Duodenal mucosa (tissue), 2 donors: ENCODE data around the gene POLD3.

Experiments used
- H3K27ac ChIP-seq: one replicate; pipeline ENCODE4 v1.7.0; 2013; ENCODE audit warnings: low read depth, low read length
- H3K27me3 ChIP-seq, 2 donors: one replicate each; pipeline ENCODE4 v1.7.0; 2013; ENCODE audit warnings: low read length in 2 of 2, control low read depth in 1 of 2; ENCODE audit not compliant: insufficient read depth in 2 of 2, control insufficient read depth in 1 of 2
- H3K36me3 ChIP-seq, 2 donors: one replicate each; pipeline ENCODE4 v1.7.0; 2013; ENCODE audit warnings: low read length in 2 of 2, control low read depth in 1 of 2; ENCODE audit not compliant: insufficient read depth in 2 of 2, control insufficient read depth in 1 of 2
- H3K4me1 ChIP-seq, 2 donors: one replicate each; pipeline ENCODE4 v1.7.0; 2013; ENCODE audit warnings: low read length in 2 of 2, control low read depth in 1 of 2; ENCODE audit not compliant: insufficient read depth in 2 of 2, control insufficient read depth in 1 of 2
- H3K4me3 ChIP-seq, 2 donors: one replicate each; pipeline ENCODE4 v1.7.0; 2013; ENCODE audit warnings: low read length in 2 of 2, low read depth in 1 of 2
- H3K9ac ChIP-seq, 2 donors: one replicate each; pipeline ENCODE4 v1.7.0; 2013; ENCODE audit warnings: low read length in 2 of 2, low read depth in 1 of 2
- H3K9me3 ChIP-seq, 2 donors: one replicate each; pipeline ENCODE4 v1.7.0; 2013; ENCODE audit warnings: low read length in 2 of 2, control low read depth in 1 of 2; ENCODE audit not compliant: control insufficient read depth in 1 of 2

The POLD3 gene

GRCh38 chr11:74633406-74634393 lies 41.3 kb downstream of the POLD3 start:
- H3K9me3 ChIP-seq = no peaks in the 10 kb centered on the region
- H3K27ac ChIP-seq = no peak overlapping the region
- no peaks in the 10 kb centered on the region for H3K27me3 ChIP-seq
- no peak overlapping the region for H3K9ac ChIP-seq
- H3K4me1 ChIP-seq = peaks cover 0 to 7% of the 10 kb centered on the region in 2 donors
- H3K4me3 ChIP-seq = no peak overlapping the region
- peaks cover 7 to 41% of the 10 kb centered on the region in 2 donors for H3K36me3 ChIP-seq

GRCh38 chr11:74634537-74634936 lies 42.2 kb downstream of the POLD3 start:
- Histone ChIP-seq H3K36me3 (peaks cover 7 to 40% of the 10 kb centered on the region in 2 donors), H3K4me1 (peaks cover 0 to 7% of the 10 kb centered on the region in 2 donors), H3K27ac (no peak overlapping the region), H3K4me3 (no peak overlapping the region), H3K9ac (no peak overlapping the region), H3K9me3 (no peaks in the 10 kb centered on the region), H3K27me3 (no peaks in the 10 kb centered on the region)

GRCh38 chr11:74636630-74637184 lies 44.3 kb downstream of the POLD3 start:
- Histone ChIP-seq H3K4me1 (peaks cover 0 to 7% of the 10 kb centered on the region in 2 donors), H3K27ac (peak overlapping the region; percentile 22), H3K36me3 (peaks cover 23 to 52% of the 10 kb centered on the region in 2 donors), H3K9ac (no peak overlapping the region), H3K27me3 (no peaks in the 10 kb centered on the region), H3K4me3 (no peak overlapping the region), H3K9me3 (no peaks in the 10 kb centered on the region)

- Histone ChIP-seq H3K9me3 (no peaks in the 10 kb centered on the region), H3K27me3 (no peaks in the 10 kb centered on the region), H3K9ac (no peak overlapping the region), H3K4me3 (no peak overlapping the region), H3K4me1 (peaks cover 0 to 7% of the 10 kb centered on the region in 2 donors), H3K27ac (no peak overlapping the region), H3K36me3 (peaks cover 23 to 59% of the 10 kb centered on the region in 2 donors)
Observed at GRCh38 chr11:74637700-74638099, 45.3 kb downstream of the POLD3 start.

- no peak overlapping the region for H3K9ac ChIP-seq
- H3K9me3 ChIP-seq = no peaks in the 10 kb centered on the region
- peaks cover 0 to 2% of the 10 kb centered on the region in 2 donors for H3K4me1 ChIP-seq
- H3K27me3 ChIP-seq = no peaks in the 10 kb centered on the region
- no peak overlapping the region for H3K4me3 ChIP-seq
- H3K27ac ChIP-seq = no peak overlapping the region
- peaks cover 23 to 62% of the 10 kb centered on the region in 2 donors for H3K36me3 ChIP-seq
Observed at GRCh38 chr11:74638869-74639268, 46.5 kb downstream of the POLD3 start.

GRCh38 chr11:74639533-74639932 lies 47.2 kb downstream of the POLD3 start:
- no peak overlapping the region for H3K4me3 ChIP-seq
- no peaks in the 10 kb centered on the region for H3K27me3 ChIP-seq
- H3K4me1 ChIP-seq = no peaks in the 10 kb centered on the region
- no peak overlapping the region for H3K27ac ChIP-seq
- no peak overlapping the region for H3K9ac ChIP-seq
- peaks cover 22 to 65% of the 10 kb centered on the region in 2 donors for H3K36me3 ChIP-seq
- no peaks in the 10 kb centered on the region for H3K9me3 ChIP-seq

GRCh38 chr11:74641289-74641688 lies 48.9 kb downstream of the POLD3 start:
- no peak overlapping the region for H3K9ac ChIP-seq
- no peak overlapping the region for H3K27ac ChIP-seq
- H3K4me1 ChIP-seq = no peaks in the 10 kb centered on the region
- H3K4me3 ChIP-seq = no peak overlapping the region
- peaks cover 19 to 52% of the 10 kb centered on the region in 2 donors for H3K36me3 ChIP-seq
- H3K9me3 ChIP-seq = no peaks in the 10 kb centered on the region
- no peaks in the 10 kb centered on the region for H3K27me3 ChIP-seq

GRCh38 chr11:74641905-74642304 lies 49.5 kb downstream of the POLD3 start:
- no peaks in the 10 kb centered on the region for H3K9me3 ChIP-seq
- no peaks in the 10 kb centered on the region for H3K4me1 ChIP-seq
- H3K9ac ChIP-seq = no peak overlapping the region
- H3K4me3 ChIP-seq = no peak overlapping the region
- H3K27ac ChIP-seq = no peak overlapping the region
- H3K36me3 ChIP-seq = peaks cover 23 to 48% of the 10 kb centered on the region in 2 donors
- H3K27me3 ChIP-seq = no peaks in the 10 kb centered on the region

DNA sequence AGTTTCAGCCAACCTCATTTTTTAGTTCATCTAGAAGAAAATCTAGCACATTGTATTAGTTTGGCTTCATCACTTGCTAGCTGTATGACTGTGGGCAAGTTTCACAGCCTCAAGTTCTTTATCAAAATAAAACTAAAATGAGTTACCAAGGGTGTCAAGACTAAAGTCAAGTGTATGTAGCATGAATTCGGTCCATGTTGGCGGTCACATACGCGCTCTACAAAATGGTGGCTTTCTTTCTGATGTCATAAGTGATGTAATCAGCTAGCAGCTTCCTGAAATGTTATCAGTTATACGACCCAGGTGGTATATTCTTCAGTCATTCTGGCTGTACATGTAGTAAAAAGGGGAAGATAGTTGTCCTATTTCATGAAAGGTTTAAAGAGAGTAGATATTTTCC lies 50.5 kb downstream of the POLD3 start:
- Histone ChIP-seq H3K27ac (no peak overlapping the region), H3K9me3 (no peaks in the 10 kb centered on the region), H3K4me3 (no peak overlapping the region), H3K9ac (no peak overlapping the region), H3K36me3 (peaks cover 24 to 47% of the 10 kb centered on the region in 2 donors), H3K4me1 (no peaks in the 10 kb centered on the region), H3K27me3 (no peaks in the 10 kb centered on the region)

- peaks cover 31 to 44% of the 10 kb centered on the region in 2 donors for H3K36me3 ChIP-seq
- H3K4me3 ChIP-seq = no peak overlapping the region
- H3K9me3 ChIP-seq = no peaks in the 10 kb centered on the region
- H3K4me1 ChIP-seq = no peaks in the 10 kb centered on the region
- no peak overlapping the region for H3K9ac ChIP-seq
- H3K27me3 ChIP-seq = no peaks in the 10 kb centered on the region
- no peak overlapping the region for H3K27ac ChIP-seq
Observed at GRCh38 chr11:74644081-74644480, 51.7 kb downstream of the POLD3 start.
